Neural cell (in vitro differentiated cells): ENCODE results near the gene STXBP2.

Experiments used
- EP300 ChIP-seq: fragments of 450-650 bp; conservative IDR thresholded peaks from 2 replicates; pipeline ENCODE4 v1.6.1; 2014; ENCODE audit warnings: antibody characterized with exemption, mild to moderate bottlenecking, moderate library complexity; ENCODE audit not compliant: poor library complexity, severe bottlenecking
- EZH2 ChIP-seq: fragments of 200-600, 300-800 bp; shearing (Covaris generic), sonication (generic); IDR thresholded peaks from 2 replicates; pipeline ENCODE4 v1.6.1; 2014; ENCODE audit warnings: antibody characterized with exemption, low read length, borderline replicate concordance, mild to moderate bottlenecking; ENCODE audit not compliant: insufficient read depth, poor library complexity, severe bottlenecking
- MXI1 ChIP-seq: fragments of 450-650 bp; conservative IDR thresholded peaks from 2 replicates; pipeline ENCODE4 v1.6.1; 2014; ENCODE audit warnings: antibody characterized with exemption, mild to moderate bottlenecking; ENCODE audit not compliant: poor library complexity, severe bottlenecking
- POLR2AphosphoS5 ChIP-seq: IDR thresholded peaks from 2 replicates; pipeline ENCODE4 v1.6.1; 2012
- TAF1 ChIP-seq: IDR thresholded peaks from 2 replicates; pipeline ENCODE4 v1.6.1; 2012; ENCODE audit warnings: low read depth
- TF ChIP-seq, protein P1 (sequence below): fragments of 450-650 bp; IDR thresholded peaks from 2 replicates; pipeline ENCODE4 v1.5.1; 2014; ENCODE audit warnings: antibody characterized with exemption, mild to moderate bottlenecking, moderate library complexity; ENCODE audit not compliant: poor library complexity, severe bottlenecking

DNA sequence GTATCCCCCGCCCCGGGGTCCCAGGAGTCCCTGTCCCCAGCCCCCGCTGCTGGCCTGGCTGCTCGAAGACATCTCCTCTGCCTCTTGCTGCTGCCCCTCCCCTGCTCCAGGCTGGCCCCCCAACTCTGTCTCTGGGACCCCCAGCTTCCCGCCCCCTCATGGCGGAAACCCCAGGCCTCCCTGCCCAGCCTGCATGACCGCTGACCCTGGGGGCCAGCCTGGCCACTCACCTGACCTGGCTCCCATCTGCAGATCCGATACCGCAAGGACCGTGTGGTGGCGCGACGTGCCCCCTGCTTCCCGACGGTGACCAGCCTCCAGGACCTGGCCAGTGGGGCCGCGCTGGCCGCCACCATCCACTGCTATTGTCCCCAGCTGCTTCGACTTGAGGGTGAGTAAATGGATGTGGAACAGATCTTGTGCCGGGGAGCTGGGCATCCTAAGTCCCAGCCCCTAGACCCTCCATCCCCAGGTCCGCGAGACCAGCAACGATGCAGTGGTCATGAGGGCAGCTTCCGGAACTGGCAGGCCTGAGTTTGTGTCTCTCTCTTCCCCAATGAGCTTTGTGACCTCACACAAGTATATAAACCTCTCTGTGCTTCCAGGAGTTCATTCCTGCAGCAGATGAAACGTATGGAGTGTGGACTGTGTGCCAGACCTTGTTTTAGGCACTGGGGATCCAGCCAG lies 28.9 kb upstream of the STXBP2 start:
- TF ChIP-seq POLR2AphosphoS5 = no peak
- TF ChIP-seq, protein P1, sequence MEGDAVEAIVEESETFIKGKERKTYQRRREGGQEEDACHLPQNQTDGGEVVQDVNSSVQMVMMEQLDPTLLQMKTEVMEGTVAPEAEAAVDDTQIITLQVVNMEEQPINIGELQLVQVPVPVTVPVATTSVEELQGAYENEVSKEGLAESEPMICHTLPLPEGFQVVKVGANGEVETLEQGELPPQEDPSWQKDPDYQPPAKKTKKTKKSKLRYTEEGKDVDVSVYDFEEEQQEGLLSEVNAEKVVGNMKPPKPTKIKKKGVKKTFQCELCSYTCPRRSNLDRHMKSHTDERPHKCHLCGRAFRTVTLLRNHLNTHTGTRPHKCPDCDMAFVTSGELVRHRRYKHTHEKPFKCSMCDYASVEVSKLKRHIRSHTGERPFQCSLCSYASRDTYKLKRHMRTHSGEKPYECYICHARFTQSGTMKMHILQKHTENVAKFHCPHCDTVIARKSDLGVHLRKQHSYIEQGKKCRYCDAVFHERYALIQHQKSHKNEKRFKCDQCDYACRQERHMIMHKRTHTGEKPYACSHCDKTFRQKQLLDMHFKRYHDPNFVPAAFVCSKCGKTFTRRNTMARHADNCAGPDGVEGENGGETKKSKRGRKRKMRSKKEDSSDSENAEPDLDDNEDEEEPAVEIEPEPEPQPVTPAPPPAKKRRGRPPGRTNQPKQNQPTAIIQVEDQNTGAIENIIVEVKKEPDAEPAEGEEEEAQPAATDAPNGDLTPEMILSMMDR = no peak
- TF ChIP-seq EZH2 = no peak
- TF ChIP-seq MXI1 = no peak
- no peak for TF ChIP-seq TAF1
- no peak for TF ChIP-seq EP300
